Suprapubic skin (tissue), 4 donors: ENCODE data around the gene TALDO1. TPM values are rescaled to one million over a fixed set of nuclear protein-coding genes. Genes with fewer than 3 reads are reported as not detected.

Experiments
- DNase-seq, 2 donors: peaks; one replicate each; pipeline ENCODE4 v3.0.0-alpha.2; 2019; ENCODE audit warnings: low spot score in 2 of 2
- H3K27ac ChIP-seq: fragments of 200-600 bp; sonication (generic); one replicate; pipeline ENCODE4 v1.5.1; 2019
- H3K27me3 ChIP-seq: fragments of 200-600 bp; sonication (generic); one replicate; pipeline ENCODE4 v1.5.1; 2019
- H3K36me3 ChIP-seq: fragments of 200-600 bp; sonication (generic); one replicate; pipeline ENCODE4 v1.5.1; 2019
- H3K4me1 ChIP-seq: fragments of 200-600 bp; sonication (generic); one replicate; pipeline ENCODE4 v1.5.1; 2019
- H3K4me3 ChIP-seq: fragments of 200-600 bp; sonication (generic); one replicate; pipeline ENCODE4 v1.5.1; 2019; ENCODE audit warnings: mild to moderate bottlenecking
- H3K9me3 ChIP-seq: fragments of 200-600 bp; sonication (generic); one replicate; pipeline ENCODE4 v1.5.1; 2019
- EP300 ChIP-seq: sonication (generic); formaldehyde crosslinking; IDR thresholded peaks from one replicate; pipeline ENCODE4 v1.6.1; 2017; ENCODE audit warnings: antibody characterized with exemption
- POLR2A ChIP-seq, 2 donors: fragments of 450-650 bp; IDR thresholded peaks; one replicate each; pipeline ENCODE4 v1.6.1; 2017; ENCODE audit warnings: antibody characterized with exemption in 2 of 2, mild to moderate bottlenecking in 2 of 2, moderate library complexity in 2 of 2
- POLR2AphosphoS5 ChIP-seq, 3 donors: sonication (generic); formaldehyde crosslinking; IDR thresholded peaks; one replicate each; pipeline ENCODE4 v1.6.1; 2017; ENCODE audit warnings: antibody characterized with exemption in 3 of 3
- WGBS: methylation state at CpG from one replicate; pipeline ENCODE4 v1.1.5; 2018; 5-methylcytosine and 5-hydroxymethylcytosine counted together
- total RNA-seq, 4 donors: library from RNA; depleted of rRNA; stranded (reverse); fragments of >200 nt; gene quantifications; one replicate each; pipeline ENCODE4 v1.1.0, GENCODE V29; 2016
- TF ChIP-seq, protein P1 (sequence below), 2 donors: fragments of 200-600 bp in 1 of 2; fragments of 450-650 bp in 1 of 2; sonication (generic) in 1 of 2; IDR thresholded peaks; one replicate each; pipeline ENCODE4 v1.5.1; 2016 to 2019; ENCODE audit warnings: antibody characterized with exemption in 2 of 2, mild to moderate bottlenecking in 1 of 2, moderate library complexity in 1 of 2

Gene TALDO1
- total RNA-seq, 4 donors from 2014 or later, result 107 to 197 (median 179) TPM

DNA sequence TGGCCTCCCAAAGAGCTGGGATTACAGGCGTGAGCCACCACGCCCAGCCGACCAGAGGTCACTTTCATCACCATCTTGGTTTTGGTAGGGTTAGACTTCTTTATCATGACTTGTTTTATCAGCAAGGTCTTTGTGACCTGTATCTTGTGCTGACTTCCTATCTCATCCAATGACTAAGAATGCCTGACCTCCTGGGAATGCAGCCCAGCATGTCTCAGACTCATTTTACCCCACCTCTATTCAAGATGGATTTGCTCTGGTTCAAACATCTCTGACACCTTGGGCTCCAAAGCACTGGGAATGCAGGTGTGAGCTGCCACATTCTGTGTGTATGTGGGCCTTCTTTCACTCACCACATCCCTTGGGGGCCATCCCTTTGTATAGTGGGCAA, 5.1 kb upstream of the TALDO1 start:
- no peak for DNase-seq
- no peak overlapping the region for H3K4me3 ChIP-seq
- H3K9me3 ChIP-seq, result no peaks in the 10 kb centered on the region
- 91% methylated on average over 3 of the region's 3 CpGs for WGBS
- no peak overlapping the region for H3K27ac ChIP-seq
- no peaks in the 10 kb centered on the region for H3K36me3 ChIP-seq
- TF ChIP-seq EP300 (no peak), POLR2AphosphoS5 (IDR thresholded peaks at IDR 0.05) (no peak), POLR2A (IDR thresholded peaks at IDR 0.05) (no peak)
- TF ChIP-seq, protein P1, sequence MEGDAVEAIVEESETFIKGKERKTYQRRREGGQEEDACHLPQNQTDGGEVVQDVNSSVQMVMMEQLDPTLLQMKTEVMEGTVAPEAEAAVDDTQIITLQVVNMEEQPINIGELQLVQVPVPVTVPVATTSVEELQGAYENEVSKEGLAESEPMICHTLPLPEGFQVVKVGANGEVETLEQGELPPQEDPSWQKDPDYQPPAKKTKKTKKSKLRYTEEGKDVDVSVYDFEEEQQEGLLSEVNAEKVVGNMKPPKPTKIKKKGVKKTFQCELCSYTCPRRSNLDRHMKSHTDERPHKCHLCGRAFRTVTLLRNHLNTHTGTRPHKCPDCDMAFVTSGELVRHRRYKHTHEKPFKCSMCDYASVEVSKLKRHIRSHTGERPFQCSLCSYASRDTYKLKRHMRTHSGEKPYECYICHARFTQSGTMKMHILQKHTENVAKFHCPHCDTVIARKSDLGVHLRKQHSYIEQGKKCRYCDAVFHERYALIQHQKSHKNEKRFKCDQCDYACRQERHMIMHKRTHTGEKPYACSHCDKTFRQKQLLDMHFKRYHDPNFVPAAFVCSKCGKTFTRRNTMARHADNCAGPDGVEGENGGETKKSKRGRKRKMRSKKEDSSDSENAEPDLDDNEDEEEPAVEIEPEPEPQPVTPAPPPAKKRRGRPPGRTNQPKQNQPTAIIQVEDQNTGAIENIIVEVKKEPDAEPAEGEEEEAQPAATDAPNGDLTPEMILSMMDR (IDR thresholded peaks at IDR 0.05), result no peak
- no peaks in the 10 kb centered on the region for H3K27me3 ChIP-seq
- peaks cover 22% of the 10 kb centered on the region for H3K4me1 ChIP-seq

DNA sequence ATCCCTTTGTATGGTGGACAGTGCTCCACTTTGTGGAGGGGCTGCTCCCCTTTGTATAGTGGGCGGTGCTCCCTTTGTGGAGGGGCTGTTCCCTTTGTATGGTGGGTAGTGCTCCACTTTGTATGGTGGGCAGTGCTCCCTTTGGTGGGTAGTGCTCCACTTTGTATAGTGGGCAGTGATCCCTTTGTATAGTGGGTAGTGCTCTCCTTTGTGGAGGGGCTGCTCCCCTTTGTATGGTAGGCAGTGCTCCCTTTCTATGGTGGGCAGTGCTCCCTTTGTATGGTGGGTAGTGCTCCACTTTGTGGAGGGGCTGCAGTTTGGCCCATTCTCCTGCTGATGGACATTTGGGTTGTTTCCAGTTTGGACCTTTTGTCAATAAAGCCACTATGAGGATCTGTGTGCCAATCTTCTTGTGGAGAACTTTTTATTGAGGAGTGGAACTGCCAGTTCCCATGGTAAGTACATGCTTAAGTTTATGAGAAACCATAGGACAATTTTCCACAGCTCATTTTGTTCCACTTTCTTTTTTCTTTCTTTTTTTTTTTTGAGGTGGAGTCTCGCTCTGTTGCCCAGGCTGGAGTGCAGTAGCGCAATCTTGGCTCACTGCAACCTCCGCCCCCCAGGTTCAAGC, 4.6 kb upstream of the TALDO1 start:
- TF ChIP-seq POLR2A (IDR thresholded peaks at IDR 0.05) (no peak), EP300 (no peak), POLR2AphosphoS5 (IDR thresholded peaks at IDR 0.05) (no peak)
- TF ChIP-seq, protein P1 (IDR thresholded peaks at IDR 0.05), result no peak
- Histone ChIP-seq H3K27ac (no peak overlapping the region), H3K27me3 (no peaks in the 10 kb centered on the region), H3K4me1 (peaks cover 17% of the 10 kb centered on the region), H3K9me3 (no peaks in the 10 kb centered on the region), H3K36me3 (no peaks in the 10 kb centered on the region), H3K4me3 (no peak overlapping the region)
- no peak for DNase-seq
- WGBS, result 95% methylated on average over 4 of the region's 4 CpGs

DNA sequence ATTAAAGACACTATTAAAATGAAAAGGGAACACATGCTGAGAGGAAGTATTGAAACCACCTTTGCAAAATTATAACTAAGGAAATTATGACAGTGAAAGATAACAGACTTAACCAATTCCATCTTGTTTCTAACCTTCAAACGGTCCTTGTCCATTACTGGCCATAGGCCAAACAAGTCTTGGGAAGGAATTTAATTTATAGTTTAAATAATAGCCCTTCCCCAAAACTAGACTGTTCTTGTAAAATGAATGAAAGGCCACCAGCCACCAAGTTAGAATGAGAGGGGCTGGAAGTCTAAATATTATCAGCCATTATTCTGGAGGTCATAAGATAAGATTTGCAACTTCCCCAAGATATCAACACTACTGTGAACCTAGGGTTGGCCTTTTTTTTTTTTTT, 1.8 kb upstream of the TALDO1 start:
- Histone ChIP-seq H3K4me1 (peaks cover 33% of the 10 kb centered on the region), H3K4me3 (no peak overlapping the region)
- WGBS, result 29% methylated on average over 1 of the region's 1 CpG

DNA sequence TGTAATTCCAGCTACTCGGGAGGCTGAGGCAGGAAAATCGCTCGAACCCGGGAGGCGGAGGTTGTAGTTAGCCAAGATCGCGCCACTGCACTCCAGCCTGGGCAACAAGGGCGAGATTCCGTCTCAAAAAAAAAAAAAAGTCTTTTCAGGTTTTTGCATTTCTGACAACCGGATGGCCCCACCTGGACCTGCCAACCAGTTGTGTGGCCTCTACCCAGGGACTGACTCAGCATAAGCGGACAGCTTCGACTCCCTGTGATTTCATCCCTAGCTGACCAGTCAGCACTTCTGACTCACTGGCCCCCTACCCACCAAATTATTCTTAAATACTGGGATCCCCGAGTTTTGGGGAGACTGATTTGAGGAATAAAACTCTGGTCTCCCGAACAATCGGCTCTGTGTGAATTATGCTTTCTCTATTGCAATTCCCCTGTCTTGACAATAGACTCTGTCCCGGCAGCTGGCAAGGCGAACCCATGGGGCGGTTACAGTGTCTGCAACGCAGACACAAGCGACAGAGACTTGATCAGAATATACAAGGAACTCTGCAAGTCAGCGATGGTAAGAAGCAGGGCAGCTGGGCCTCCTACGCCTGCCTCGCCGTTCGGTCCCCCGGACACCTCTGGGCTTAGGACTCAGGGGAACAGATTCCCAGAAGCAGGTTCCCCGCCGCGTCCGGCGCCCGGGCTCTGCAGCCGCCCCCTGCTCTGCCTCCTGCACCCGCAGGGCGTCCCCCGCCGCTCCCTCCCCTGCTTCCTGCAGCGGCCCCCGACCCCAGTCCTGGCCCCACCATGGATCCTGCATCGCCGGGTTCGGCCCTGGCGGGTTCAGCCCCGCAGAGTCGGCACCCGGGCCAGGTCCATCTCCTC, 741 bp upstream of the TALDO1 start:
- Histone ChIP-seq H3K36me3 (no peaks in the 10 kb centered on the region), H3K4me3 (peak overlapping the region; percentile 100), H3K9me3 (no peaks in the 10 kb centered on the region), H3K27me3 (no peaks in the 10 kb centered on the region), H3K4me1 (peaks cover 33% of the 10 kb centered on the region), H3K27ac (peak overlapping the region; percentile 88)
- 32% methylated on average over 37 of the region's 46 CpGs for WGBS
- no peak for DNase-seq
- TF ChIP-seq EP300 (no peak), POLR2AphosphoS5 (IDR thresholded peaks at IDR 0.05) (no peak), POLR2A (IDR thresholded peaks at IDR 0.05) (no peak)
- TF ChIP-seq, protein P1 (IDR thresholded peaks at IDR 0.05), result no peak

More for the DNA sequence above, 1.8 kb upstream of the TALDO1 start:
- Histone ChIP-seq H3K27me3 (no peaks in the 10 kb centered on the region), H3K36me3 (no peaks in the 10 kb centered on the region), H3K27ac (no peak overlapping the region), H3K9me3 (no peaks in the 10 kb centered on the region)
- no peak for DNase-seq
- TF ChIP-seq EP300 (no peak), POLR2A (IDR thresholded peaks at IDR 0.05) (no peak), POLR2AphosphoS5 (IDR thresholded peaks at IDR 0.05) (no peak)
- TF ChIP-seq, protein P1 (IDR thresholded peaks at IDR 0.05), result no peak

DNA sequence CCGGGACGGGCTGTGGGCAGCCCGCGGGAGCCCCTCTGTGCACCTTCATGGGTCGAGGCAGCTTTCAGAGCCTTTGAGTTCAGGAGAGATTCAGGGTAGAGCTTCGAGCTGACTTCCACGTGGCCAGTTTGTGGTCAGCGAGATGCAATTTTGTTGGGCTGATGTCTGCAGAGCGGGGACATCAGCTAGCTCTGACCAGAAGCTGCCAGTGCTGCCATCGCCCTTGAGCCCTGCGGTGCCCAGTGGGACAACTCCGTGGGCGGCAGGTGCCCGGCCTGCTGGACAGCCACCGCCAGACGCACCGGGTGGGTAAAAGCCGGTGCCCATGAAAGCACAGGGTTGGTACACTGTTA, 719 bp downstream of the TALDO1 start:
- peak overlapping the region; percentile 88 for H3K27ac ChIP-seq
- peaks cover 33% of the 10 kb centered on the region for H3K4me1 ChIP-seq
- TF ChIP-seq POLR2AphosphoS5 (IDR thresholded peaks at IDR 0.05), result no peak
- TF ChIP-seq POLR2A (IDR thresholded peaks at IDR 0.05), result no peak
- TF ChIP-seq, protein P1 (IDR thresholded peaks at IDR 0.05), result no peak
- no peak for TF ChIP-seq EP300
- no peaks in the 10 kb centered on the region for H3K27me3 ChIP-seq
- no peaks in the 10 kb centered on the region for H3K36me3 ChIP-seq
- 18% methylated on average over 7 of the region's 18 CpGs for WGBS
- no peaks in the 10 kb centered on the region for H3K9me3 ChIP-seq
- peak overlapping the region; percentile 100 for H3K4me3 ChIP-seq
- no peak for DNase-seq
